ENCODE data around the gene RNU4-1.

Gene RNU4-1

GRCh38 chr12:120287491-120287890 lies 5.5 kb downstream of the RNU4-1 start:
- no peak for DNase-seq

- no peak for DNase-seq
Observed at GRCh38 chr12:120286768-120287490, 6.1 kb downstream of the RNU4-1 start.

- DNase-seq = no peak
Observed at GRCh38 chr12:120284381-120284780, 8.7 kb downstream of the RNU4-1 start.

DNA sequence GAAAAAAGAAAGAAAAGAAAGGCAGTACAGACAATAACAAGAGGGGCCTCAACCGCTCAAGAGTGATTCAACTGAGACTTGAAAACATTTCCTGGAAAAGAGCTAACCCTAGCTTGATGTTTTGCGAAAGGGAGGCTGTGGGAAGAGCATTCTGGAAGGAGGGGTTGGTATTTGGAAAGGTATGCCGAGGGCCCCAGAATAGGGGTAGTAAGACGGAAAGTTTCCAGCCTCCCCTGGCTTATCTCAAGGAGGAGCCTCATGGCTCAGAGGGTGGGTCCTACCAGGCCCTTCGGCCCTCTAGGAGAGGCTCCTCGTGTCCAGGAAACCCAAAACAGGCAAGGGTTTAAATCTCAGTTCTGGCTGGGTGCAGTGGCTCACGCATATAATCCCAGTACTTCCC lies 9.7 kb downstream of the RNU4-1 start:
- DNase-seq = no peak

- DNase-seq = no peak
Observed at GRCh38 chr12:120278137-120279069, 14.6 kb downstream of the RNU4-1 start.

DNA sequence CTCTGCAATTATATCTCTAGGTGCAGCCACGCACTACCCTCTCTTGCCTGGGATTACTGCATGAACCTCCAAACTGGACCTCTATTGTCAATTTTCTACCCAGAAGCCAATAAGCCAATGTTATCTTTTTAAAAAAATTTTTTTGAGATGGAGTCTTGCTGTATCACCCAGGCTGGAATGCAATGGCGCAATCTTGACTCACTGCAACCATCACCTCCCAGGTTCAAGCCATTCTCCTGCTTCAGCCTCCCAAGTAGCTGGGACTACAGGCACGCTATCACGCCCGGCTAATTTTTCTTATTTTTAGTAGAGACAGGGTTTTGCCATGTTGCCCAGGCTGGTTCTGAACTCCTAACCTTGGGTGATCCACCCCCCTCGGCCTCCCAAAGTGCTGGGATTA lies 16.3 kb downstream of the RNU4-1 start:
- DNase-seq = no peak

DNA sequence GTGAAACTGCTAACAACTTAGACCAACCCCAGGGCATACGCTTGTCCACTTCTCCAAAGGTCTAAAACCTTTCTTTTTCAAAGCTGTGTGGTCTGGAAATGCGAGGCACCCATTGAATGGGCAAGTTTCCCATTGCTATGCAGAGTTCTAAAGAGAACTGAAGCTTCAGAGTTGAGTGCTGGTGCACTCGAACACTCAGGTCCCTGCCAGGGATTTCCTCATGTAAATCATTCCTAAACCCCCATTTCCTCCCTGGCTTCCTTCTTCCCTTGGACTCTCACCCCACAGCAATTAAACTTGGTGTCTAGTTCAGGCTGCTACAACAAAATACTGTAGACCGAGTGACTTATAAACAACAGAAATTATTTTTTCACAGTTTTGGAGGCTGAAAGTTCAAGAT lies 25.3 kb downstream of the RNU4-1 start:
- DNase-seq = no peak

DNA sequence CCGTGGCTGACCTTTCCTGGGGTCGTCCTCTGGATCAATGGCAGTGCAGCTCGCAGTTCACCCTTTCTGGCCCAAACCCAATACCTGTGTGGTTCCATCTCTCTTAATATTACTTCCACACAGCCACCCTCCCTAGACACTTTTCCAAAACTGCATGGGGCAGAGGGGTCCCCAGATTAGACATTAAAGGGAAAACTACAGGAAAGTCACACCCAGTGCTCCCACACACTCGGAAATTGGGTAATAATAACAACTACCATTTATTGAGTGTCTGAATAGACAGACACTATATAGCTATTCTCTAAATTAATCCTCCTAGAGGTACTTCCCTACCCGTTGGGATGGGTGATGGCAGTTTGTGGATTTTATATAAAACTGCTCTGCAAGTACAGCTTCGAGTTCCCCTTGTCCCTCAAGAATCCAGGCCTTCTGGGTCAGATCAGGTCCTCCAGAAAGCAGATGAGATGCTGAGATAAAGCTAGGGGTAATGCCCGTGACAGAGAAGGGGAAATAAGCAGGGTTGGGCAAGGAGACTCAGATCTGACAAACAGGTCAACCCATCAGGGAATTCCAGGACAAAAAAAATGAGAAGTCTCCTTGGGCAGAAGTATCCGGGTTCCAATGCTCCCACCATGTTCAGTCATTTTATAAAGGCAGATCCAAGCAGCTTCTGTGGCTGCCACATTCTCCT lies 26.7 kb downstream of the RNU4-1 start:
- DNase-seq = no peak

DNA sequence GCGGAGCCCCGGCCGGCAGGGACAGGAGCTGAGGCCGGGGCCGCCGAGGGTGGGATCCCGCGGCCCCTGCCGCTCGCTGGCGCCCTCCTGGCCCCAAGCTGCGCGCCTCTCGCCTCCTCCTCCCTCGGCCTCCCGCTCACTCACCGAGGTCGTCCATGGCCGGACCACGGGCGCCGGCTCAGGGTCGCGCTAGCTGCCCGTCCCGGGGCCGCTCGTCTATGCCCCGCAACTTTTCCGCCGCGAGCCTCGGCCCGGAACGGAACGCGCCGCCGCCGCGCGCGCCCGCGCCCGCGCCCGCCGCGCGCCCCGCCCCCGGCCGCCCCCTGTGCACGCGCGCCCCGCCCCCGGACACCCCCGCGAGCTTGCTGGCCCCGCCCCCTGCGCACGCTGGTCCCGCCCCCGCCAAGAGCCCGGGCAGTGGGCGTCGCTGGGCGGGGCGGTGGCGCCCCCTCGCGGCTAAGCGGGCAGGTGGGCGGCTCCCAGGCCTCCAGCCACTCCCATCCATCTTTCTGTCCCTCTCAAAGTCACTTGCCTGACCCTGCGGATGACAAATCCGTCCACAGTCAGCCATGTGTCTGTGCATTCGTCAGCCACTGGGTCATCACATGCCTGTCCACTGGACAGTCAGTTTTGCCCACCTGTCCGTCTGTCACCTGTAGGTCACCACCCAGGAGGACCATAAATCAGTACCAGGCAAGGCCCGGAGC lies 27.4 kb downstream of the RNU4-1 start, which contains the start of gene PXN:
Gene PXN (minus strand): TSS at position 258 of the 707 bp plus-strand sequence. CDS start 101 bp downstream, at position 157.
- DNase-seq = peak; percentile 76

- no peak for DNase-seq
Observed at GRCh38 chr12:120264904-120265472, 28.0 kb downstream of the RNU4-1 start.

DNA sequence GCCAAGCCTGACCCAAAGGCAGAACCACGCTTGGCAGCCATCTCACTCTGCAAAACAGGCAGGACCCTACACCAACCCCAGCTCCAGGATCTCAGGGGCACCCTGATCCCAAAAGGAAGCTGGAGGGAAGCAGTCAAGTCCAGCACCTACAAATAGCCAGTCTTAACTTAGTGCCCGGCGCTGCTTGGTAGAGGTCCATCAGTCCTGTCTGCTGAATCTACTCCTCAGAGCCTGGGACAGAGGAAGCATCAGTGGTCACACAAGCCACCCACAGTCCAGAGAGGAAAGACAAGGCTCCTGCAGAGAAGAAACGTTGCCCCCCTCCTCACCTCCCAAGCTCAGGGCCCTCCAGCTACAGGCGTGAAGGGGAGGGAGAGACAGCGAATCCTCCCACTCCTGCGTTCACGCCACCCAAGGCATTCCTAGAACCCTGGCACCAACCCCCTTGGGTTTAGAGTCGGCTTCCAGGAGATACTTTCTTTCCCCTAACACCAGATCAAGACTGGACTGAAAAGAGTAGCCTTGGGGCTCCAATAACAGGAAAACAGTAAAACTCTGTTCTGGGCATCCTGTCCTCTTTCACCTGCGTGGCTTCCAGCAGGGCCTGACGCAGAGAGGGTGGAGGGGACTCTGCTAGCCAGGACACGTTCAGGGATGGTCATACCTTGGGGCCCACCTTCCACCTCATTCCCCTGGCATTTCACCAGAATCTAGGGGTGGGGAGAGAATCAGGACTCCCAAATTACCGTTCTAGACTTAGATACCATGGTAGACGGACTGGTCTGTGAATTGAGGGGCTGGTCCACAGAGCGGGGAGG lies 28.7 kb downstream of the RNU4-1 start:
- no peak for DNase-seq

- no peak for DNase-seq
Observed at GRCh38 chr12:120263748-120264085, 29.3 kb downstream of the RNU4-1 start.

- no peak for DNase-seq
Observed at GRCh38 chr12:120262852-120263747, 29.9 kb downstream of the RNU4-1 start.

GRCh38 chr12:120261951-120262851 lies 30.8 kb downstream of the RNU4-1 start:
- no peak for DNase-seq

DNA sequence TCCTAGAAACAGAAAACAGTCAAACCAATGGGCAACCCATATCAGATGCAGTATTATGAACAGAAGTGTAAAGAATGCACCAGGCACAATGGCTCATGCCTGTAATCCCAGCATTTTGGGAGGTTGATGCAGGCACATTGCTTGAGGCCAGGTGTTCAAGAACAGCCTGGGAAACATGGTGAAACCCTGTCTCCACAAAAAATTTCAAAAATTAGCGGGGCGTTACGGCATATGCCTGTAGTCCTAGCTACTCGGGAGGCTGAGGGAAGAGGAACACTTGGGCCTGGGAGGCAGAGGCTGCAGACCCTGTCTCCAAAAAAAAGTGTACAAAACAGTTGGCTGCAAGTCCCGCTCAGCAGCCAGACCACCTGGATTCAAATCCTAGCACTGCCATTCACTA lies 32.4 kb downstream of the RNU4-1 start:
- no peak for DNase-seq

- no peak for DNase-seq
Observed at GRCh38 chr12:120259418-120260202, 33.4 kb downstream of the RNU4-1 start.

DNA sequence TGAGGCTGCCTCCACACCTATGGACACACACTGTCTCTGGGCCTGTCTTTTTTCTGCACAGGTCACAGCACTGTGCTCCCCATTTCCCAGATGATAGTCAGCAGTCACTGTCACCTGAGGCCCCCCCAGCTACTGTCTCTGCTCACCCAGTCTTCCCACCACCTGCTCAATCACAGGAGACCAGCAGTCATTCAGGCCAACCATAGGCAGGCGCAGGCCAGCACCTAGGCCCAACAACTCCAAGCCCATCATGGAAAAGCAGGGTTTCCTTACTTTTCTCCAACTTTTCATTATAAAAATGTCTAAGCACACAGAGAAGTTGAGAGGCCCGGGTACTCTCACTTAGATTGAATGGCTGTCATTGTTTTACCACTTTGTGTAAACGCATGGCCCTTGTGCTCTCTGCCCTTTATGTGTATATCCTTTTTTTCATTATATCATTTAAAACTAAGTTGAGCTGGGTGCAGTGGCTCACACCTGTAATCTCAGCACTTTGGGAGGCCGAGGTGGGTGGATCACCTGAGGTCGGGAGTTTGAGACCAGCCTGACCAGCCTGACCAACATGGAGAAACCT lies 34.6 kb downstream of the RNU4-1 start:
- DNase-seq = no peak

Data from NCI-H2029 (cell line).